GM21423 (cell line): Measurements from ENCODE around the gene CATSPER1.

ENCODE experiments used
- ATAC-seq: cut with Tn5 transposase; IDR thresholded peaks from one replicate; pipeline ENCODE4 v1.9.1; 2021; ENCODE audit warnings: mild to moderate bottlenecking, moderate library complexity; ENCODE audit not compliant: unreplicated experiment

Gene CATSPER1

DNA sequence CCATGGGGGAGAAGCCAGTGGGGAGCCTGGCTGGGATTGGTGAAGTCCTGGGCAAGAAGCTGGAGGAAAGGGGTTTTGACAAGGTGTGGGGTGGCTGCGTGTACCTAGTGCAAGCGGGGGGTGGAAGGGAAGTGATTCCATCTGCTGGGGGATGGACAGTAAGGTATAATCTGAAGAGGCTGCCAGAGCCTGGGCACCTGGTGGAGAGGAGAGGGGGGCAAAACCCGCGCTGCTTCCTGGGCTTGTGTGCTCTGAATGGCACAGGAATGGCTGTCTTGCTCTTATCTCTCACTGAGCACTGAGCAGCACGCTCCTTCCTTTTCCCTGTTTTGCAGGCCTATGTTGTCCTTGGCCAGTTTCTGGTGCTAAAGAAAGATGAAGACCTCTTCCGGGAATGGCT, 23.0 kb downstream of the CATSPER1 start:
- ATAC-seq, result no peak

DNA sequence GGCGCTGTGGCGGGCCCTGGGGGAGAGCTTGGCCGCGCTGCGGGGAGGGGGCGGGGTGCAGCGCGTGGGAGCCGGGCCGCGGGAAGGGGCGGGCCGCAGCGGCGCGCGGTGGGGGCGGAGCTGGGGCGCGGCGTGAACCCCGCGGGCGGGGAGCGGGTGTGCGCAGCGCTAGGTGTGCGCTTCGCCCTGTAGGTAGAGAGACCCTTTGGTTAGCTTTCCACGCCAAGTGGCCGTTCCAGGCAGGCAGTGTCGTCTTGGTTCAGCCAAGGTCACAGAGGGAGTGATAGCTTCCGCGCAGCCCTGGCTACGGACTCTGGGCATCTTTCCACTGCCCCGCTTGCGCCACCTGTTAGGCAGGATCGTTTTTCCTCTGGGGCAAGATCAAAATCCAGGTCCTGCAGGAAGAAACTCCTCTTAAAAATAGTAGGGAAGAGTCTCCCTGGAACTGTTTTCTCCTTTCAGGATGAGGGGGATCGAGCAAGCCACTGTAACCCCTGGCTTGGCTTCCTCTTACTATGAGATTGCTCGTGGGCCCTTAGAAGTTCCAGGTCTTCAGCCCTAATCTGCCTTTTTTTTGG, 23.5 kb downstream of the CATSPER1 start:
- ATAC-seq, result peak; percentile 45

DNA sequence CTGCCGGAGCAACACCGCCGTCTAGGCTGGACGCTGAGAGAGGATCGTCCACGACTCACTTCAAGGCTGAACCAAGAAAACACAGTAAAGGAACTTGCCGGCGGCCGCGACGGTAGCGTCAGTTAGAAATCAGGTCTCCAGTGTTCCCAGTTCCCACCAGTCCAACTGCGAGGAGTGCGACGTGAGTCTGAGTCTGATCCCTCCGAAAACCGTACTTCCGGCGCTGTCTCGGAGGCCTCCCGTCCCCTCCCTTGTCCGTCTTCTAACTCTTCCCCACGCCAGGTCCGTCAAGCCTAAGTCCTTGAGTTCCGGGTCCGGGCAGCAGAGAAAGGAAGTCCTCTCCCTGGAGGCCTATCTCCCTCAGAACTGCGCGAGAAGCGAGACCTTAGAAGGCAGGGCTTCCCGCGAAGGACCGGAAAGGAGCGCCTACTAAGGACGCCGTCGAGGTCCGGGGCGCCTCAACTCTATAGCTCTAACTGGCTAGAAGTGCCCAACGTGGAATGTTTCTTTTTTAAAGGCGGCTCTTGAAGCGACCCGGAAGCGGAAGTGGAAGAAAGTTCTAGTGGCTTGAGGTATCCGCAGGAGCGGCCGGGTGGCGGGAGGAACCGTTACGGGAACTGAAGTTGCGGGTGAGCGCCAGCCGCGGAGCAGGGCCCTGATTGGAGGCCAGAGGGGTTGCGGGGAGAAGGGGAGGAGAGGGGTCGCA, 24.2 kb downstream of the CATSPER1 start, which contains the start of the genes BANF1 and EIF1AD:
Gene BANF1 (plus strand): TSS at position 562 of the 706 bp plus-strand sequence. CDS start 748 bp downstream, outside the sequence.
Gene EIF1AD (minus strand): TSS at position 216 of the 706 bp plus-strand sequence. CDS start 1,768 bp downstream, outside the sequence.
- ATAC-seq, result peak; percentile 75

DNA sequence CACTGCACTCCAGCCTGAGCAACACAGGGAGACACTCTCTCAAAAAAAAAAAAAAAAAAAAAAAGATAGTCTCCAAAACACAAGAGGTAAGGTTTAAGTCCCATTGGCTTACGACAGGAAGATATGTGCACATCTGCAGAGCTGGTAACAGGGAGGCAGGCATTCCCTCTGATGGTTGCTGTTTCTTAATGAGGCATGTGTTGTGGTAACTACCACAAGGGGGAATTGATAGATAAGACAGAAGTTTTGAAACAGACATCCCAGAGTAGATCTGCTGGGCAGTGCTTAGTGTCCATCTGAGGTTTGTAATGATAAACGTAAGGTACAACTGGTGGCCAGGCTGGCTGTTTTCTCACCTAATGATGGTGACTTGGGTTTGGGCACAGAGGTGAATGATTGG, 29.0 kb downstream of the CATSPER1 start:
- no peak for ATAC-seq

DNA sequence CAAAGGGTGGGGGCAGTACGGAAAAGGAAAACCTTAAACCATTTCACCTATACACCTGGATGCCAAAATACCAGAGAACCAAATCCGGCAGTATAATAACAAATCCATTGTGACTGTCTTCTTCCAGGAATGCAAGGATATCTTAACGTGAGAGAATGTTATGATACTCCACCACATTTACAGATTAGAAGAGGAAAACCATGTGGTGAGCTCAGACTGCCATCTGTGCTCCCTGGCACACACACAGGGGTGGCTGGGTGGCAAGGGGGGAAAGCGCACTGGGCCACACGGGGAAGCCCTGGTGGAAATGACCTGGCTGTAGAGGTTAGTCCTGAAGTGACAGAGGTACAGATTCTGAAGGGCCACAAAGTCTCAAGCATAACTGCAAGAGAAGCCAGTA, 34.2 kb downstream of the CATSPER1 start:
- ATAC-seq, result no peak

DNA sequence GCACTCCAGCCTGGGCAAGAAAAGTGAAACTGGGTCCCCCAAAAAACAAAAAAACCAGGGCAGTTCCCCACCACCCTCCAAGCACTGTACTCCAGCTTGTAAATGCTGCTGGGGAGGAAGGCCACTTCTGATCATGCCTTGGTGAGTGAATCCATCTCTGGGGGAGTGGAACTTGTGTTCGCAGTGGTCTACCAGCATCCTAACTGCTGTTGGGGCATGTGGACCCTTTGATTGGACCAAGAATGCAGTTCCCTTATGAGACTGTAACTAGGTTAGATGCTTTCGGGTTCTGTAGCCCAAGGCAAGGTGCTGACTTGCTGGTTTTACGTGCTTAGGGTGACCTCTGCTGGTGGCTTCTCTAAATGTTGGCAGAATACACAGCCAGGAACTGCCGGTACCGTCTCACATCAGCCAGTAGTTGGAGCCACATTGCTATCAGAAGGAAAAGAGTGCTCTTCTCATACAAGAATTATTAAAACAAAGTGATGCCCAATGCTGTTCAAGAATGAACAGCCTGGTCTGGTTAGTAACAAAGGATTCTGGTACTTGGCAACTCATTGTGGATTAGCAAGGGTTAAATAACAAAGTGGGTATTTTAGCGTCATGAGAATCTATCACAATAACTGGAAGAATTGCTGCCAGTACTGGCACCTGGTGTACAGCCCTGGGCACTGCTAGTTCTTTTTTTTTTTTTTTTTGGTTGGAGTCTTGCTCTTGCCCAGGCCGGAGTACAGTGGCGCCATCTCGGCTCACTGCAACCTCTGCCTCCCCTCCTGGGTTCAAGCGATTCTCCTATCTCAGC, 37.3 kb downstream of the CATSPER1 start:
- peak; percentile 94 for ATAC-seq

DNA sequence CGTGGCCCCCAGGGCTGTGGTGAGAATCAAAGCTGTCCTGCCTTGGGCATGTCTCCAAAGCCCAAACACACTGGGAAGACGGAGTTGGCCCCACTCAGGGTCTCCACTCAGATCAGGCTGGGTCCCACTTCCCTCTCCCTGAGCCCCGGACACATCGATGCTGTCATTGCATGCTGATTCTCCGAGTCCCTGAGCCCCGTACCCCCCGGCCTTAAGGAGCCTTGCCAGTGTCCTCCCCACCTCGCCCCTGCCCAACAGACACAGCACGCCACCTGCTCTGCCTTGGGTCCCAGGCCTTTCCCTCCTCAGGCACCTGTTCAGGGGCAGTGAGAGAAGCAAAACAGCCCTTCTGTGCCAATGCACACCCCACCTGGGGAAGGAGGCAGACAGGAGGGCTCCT, 38.9 kb downstream of the CATSPER1 start:
- no peak for ATAC-seq

DNA sequence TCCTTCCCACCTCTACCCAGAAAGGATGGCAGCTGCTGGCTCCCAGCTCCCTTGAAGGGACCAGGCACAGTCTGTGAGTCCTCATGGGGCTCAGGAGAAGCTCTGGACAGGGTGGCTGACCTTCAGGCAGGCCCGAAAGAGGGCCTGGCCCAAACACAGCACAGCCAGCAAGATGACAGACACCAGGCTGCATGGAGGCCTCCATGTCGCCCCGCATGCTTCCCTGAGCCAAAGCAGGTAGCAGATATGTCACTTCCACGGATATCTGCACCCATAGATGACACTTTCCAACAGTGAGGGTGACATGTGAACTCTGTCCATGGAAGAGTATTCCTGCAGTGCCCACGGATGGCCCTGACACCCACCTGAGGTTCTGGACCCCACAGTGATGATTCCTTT, 42.7 kb downstream of the CATSPER1 start:
- no peak for ATAC-seq

DNA sequence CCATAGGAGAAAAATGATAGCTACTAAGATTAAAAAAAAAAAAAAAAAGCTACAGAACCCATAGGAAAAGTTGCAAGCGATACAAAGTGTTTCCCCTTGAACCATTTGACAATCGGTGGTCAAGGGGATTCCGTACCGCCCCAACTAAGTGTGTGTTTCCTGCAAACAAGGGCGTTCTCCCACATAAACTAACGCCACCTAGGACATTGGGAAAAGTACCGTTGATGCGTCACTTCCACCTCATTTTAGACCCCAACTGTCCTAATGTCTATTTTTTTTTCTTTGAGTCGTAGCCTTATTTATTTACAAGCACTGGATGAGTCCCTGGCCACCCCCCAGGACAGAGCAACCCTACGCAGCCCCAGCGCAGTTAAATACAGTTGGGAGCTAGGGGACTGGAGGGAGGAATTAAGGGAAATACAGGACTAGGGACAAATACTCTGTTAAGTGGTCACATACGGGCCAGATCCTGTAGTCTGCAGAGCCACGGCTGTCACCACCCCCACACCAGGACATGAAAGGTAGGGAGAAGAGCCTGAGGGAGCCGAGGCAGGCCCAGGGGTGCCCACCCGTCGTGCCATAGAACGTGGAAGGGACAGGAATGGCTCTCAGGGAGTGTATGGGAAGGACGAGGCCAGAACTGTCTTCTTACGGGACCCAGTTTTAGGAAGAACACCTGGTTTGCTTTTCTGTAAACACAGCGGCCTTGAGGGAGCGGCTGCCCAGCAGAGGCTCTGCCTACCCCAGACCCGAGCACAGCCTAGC, 43.3 kb downstream of the CATSPER1 start:
- ATAC-seq, result no peak

DNA sequence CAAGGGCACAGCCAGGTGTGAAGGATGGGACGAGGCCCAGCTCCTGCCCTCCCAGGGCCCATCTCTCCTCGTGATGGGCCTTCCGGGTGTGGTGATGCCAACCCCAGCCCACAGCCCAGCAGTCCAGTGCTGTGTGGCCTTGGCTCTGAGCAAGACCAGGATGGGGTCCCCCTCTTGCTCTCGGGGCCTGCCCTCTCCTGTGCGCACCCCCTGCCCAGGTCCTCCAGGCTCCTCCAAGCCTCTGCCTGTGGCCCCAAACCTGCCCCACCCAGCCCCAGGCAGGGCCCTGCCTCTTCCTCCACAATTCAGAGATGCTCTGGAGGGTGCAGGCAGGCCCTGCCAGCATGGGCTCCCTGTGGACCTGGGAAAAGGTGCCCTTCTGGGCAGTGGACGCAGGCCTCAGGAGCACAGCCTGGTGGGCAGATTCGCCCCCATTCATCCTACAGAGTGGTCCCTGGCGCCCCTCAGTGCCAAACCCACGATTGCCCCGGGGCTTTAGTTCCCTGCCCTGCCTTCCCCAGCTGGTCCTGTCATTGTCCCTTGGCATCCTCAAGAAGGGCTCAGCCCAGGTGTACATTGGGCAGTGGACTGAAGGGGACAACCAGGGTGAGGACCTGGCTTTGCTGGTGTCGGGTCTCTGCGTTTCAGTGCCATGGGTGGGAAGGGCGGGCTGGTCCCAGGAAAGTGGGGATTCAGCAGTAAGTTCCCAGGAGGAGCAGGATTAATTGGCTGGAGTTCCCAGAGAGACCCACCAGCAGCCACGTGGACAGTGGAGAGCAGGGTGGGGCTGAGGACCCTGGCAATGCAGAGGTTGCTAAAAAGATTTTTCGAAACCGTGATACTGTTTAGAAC, 44.1 kb downstream of the CATSPER1 start:
- ATAC-seq, result no peak

DNA sequence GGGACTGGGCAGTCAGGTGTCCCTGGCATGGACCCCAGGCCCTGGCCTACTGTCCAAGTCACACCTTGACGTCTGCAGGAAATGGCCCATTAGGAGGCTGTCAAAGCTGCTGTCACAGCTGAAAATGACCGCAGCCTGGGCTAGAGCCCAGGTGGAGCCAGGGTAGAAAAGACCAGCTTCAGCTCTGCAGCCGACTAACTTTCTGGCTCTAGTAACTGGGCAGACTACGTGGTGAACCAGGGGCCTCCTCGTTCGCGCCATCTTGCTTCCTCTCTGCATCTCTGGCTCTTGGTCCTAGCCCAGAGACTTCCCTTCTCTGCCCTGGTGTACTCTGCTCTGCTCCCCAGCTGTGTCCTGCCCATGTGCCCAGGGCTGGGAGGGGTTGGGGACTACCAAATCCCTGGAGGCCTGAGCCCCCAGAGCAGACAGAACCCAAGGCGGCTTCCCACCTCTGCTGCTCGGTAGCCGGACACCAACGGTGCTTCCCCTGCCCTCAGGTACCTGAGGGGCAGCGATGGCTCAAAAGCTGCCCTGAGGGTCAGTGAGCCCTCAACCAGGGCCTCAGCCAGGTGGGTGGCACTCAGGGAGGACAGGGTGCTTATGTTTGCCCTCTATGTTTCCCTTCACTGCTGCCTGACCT, 45.1 kb downstream of the CATSPER1 start:
- ATAC-seq, result no peak

DNA sequence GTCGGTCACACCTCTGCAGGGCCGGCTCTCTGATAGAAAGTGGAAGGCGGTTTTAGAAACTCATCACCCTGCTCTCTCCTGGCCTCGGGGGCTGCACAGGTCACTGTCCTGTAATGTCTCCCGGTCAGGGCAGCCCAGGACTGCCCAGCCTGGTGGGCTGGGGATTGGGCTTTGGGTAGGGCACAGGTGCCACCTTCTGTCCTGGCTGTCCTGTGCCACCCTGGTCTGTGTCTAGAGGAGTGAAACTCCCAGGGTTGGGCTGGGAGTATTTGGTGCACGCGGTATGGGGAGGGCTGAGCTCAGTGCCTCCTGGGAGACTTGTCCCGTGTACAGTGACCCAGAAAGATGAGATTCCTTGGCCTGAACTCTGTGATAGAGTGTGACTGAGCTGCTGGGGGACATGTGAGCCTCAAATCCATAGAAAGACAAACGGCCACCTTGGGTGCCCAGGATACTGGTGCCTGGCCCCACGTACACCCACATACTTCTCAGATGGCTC, 47.0 kb downstream of the CATSPER1 start:
- no peak for ATAC-seq

DNA sequence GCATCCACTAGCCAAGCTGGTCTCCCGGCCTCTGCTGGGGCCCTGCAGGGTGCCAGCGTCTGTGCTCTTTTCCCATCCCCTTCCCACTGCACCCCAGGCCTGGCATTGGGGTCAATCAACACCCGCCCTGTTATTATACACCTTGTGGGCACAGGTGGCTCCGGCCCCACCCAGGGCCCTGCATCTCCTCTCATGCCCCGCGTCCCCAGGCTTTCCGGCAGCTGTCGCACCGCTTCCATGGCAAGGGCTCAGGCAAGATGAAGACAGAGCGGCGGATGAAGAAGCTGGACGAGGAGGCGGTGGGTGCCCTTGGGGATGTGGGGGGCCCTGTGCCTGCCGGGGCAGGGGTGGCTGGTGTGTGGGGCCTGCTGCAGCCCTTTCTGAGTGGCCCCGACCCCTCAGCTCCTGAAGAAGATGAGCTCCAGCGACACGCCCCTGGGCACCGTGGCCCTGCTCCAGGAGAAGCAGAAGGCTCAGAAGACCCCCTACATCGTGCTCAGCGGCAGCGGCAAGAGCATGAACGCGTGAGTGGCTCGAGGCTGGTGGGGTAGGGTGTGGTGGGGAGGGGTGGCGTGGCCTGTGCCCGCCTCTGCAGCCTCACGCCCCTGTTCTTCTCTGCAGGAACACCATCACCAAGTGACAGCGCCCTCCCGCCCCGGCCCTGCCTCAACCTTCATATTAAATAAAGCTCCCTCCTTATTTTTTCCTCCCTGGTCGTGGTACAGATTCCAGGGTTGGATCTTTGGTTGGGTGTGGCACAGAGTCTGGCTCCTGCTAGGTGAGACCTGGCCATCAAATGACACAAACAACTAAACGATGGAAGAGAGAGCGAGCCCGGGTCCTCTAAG, 47.7 kb downstream of the CATSPER1 start:
- no peak for ATAC-seq

DNA sequence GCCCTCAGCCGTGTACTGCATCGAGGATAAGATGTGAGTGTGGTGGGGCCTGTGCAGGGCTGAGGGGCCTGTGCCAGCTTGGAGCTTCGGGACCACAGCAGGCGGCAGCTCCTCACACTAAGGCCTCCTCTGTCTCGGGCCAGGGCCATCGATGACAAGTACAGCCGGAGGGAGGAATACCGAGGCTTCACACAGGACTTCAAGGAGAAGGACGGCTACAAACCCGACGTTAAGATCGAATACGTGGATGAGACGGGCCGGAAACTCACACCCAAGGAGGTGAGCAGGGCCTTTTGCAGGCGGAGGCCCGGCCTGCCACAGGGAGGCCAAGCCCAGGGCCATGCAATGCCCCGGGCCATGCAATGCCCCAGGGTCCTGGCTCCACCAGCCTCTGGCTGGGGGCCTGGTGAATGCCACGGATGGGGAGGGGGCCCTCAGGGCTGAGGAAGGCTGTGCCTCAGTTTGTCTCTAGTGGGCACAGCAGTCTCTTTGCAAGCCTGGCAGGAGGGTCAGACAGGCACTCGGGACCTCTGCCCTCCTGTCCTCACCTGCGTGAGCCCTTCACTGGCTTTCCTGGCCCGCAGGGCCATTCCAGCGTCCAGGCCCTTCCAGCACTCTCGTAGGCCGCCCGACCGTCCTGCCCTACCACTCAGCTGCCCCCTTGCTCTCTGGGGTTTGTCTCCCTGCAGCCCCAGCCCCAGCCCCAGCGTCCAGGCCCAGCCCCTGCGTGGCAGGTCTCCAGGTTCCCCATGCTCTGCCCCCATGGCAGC, 48.5 kb downstream of the CATSPER1 start:
- ATAC-seq, result no peak

DNA sequence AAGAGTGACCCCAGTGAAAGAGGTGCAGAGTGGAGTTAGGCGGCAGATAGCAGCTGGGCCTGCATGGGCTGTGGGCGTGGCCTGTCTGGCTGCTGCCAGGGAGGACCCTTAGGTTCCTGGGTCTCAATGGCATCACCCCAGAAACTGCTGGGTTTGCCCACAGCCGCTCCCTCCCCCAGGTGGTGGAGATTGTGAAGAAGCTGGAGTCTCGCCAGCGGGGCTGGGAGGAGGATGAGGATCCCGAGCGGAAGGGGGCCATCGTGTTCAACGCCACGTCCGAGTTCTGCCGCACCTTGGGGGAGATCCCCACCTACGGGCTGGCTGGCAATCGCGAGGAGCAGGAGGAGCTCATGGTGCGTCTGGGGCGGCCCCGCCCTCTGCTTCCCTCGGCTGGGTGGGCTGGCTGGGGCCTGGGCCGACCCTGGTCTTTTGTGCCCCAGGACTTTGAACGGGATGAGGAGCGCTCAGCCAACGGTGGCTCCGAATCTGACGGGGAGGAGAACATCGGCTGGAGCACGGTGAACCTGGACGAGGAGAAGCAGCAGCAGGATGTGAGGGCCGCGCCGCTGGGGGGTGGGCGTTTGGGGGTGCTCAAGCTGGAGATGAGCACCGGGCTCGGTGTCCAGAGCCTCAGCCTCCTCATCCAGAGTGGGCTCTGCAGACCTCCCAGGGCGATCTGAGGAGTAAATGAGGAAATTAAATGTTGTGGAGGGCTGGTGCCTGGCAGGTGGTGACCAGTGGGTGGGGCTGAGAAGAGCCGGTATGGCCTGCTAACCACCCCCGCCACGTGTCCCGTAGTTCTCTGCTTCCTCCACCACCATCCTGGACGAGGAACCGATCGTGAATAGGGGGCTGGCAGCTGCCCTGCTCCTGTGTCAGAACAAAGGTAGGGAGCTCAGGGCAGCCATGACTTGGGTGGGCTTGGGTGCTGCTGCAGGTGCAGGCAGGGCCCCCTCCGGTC, 49.8 kb downstream of the CATSPER1 start:
- no peak for ATAC-seq

DNA sequence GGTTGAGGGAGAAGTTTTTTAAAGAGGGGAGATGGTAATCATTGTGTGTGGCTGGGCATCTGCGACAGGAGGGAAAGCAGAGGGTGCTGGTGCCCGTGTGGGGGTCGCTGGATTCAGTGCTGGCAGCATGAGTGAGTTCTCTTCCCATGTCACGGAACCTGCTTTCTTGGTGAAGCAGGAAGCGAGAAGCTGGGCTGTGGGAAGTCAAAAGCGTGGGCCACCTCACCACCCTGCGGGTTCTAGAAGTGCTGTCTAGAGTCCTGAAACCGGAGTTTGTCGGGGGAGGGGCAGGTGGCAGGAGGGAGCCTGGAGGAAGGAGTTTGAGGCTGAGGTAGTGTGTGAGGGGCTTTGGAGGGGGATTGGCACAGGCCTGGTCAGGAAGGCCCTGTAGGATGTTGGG, 50.5 kb downstream of the CATSPER1 start:
- ATAC-seq, result no peak
